H1 (cell line): ENCODE measurements around the gene SCO1. TPM values are rescaled to one million over a fixed set of nuclear protein-coding genes. Genes with fewer than 3 reads are reported as not detected.

ENCODE experiments used
- CBX8 ChIP-seq: fragments of 300-800, 300-1000 bp; sonication (generic); IDR thresholded peaks from 2 replicates; pipeline ENCODE4 v1.7.1; 2016; ENCODE audit warnings: low read depth, low read length, borderline replicate concordance
- CHD1 ChIP-seq: IDR thresholded peaks from 2 replicates; pipeline ENCODE4 v1.6.1; 2012; ENCODE audit warnings: low read depth, low read length, improper control_type of control experiment
- EP300 ChIP-seq, 2 experiments: IDR thresholded peaks; 1 replicate in 1 of 2; 2 replicates in 1 of 2; pipeline ENCODE4 v1.6.1; 2011 to 2012; ENCODE audit warnings: low read depth in 2 of 2, low read length in 2 of 2, mild to moderate bottlenecking in 2 of 2, borderline replicate concordance in 1 of 2, inconsistent platforms in 1 of 2, moderate library complexity in 1 of 2
- FOSL1 ChIP-seq: IDR thresholded peaks from 2 replicates; pipeline ENCODE4 v1.6.1; 2011; ENCODE audit warnings: mild to moderate bottlenecking, low read depth, low read length, moderate library complexity; ENCODE audit not compliant: insufficient read depth
- TEAD4 ChIP-seq: IDR thresholded peaks from 2 replicates; pipeline ENCODE4 v1.6.1; 2012; ENCODE audit warnings: low read depth, low read length, inconsistent platforms, mixed read lengths
- ZNF274 ChIP-seq: IDR thresholded peaks from 2 replicates; pipeline ENCODE4 v1.7.0; 2012; ENCODE audit warnings: low read length, borderline replicate concordance; ENCODE audit errors: extremely low read depth
- polyA plus RNA-seq, 7 experiments: library from polyadenylated mRNA; depleted of rRNA in 3 of 7; stranded (reverse) in 5 of 7; unstranded in 2 of 7; fragments of >200 nt in 5 of 7; fragments of 200-250 nt in 2 of 7; gene quantifications; 1 replicate in 5 of 7; 2 replicates in 1 of 7; 4 replicates in 1 of 7; pipeline versions ENCODE4 v1.2.1 to v1.2.3, GENCODE V29; 2011 to 2013; ENCODE audit warnings: missing spikeins in 2 of 7, mixed read lengths in 2 of 7
- total RNA-seq: library from RNA; stranded (reverse); fragmentation: NEBNext Ultra II Directional; extraction: Animal tissue kit (Norgen Biotek cat#: 25700); gene quantifications from 2 replicates; pipeline ENCODE4 v1.2.1, GENCODE V29; 2021

The SCO1 gene
- total and polyA plus RNA-seq, 2 of the 8 experiments (the other 6 are each of a cell fraction or from before 2014, with no cell fraction given), result 18.7 to 61.8 TPM

- TF ChIP-seq ZNF274, result no peak
- TF ChIP-seq CBX8, result no peak
- TF ChIP-seq FOSL1, result no peak
- TF ChIP-seq EP300 (IDR thresholded peaks at IDR 0.05; ENCODE audit: borderline replicate concordance in 1 of 2, low read depth in 2 of 2, low read length in 2 of 2), result no peak
- no peak for TF ChIP-seq CHD1
- no peak for TF ChIP-seq TEAD4
Observed at GRCh38 chr17:10727192-10727591, 29.9 kb upstream of the SCO1 start (continued).
